KG1 (cell line): ENCODE measurements around the gene NUFIP1.
"Not testable (repeated sequence)": the region's sequence is repeated elsewhere in the genome, so short reads cannot be mapped to it uniquely, and the experiment has no call there.

Experiments used
- DNase-seq: peaks from one replicate; lab custom pipeline; 2025; lab: John Stamatoyannopoulos, UW

The NUFIP1 gene

DNA sequence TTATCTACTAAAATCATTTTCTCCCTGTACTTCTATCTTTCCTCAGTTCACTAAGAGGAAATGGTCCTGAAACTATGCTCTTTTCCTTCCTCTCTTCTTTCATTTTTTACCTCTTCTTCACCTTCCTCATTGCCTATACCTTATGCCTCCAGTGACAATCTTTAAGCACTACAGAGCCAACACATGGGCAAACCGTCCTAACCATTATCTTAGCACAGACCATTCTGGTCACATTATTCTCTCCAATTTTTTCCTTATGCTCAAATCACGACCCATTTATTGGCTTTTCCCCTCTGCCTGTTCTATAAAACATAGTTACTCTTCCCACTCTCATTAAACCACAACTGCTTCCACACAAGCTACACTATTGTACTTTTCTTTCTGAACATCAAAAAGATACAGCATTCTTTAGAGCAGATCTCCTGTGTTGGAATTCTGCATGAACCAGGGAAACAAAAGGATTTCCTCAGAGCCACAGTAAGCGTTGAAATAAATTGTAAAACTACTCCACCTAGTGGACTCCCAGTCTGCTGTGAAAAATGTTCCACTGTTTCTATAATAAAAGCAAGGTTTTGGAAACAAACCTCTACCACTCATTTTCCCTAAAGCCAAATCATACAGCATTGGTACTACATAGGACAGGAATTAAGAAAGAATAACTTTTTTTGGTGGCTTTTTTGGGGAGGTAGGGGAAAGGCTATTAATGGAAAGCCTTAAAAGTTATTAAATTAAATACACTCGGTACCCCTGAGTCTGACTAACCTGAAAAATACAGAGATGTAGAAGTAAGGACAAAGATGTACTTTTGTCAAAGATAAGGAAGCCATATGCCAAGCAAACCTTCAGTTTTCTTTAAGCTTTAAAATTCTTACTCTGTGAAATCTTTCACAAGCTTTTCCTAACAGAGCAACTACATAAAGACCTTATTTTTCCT lies 19.5 kb downstream of the NUFIP1 start:
- peak; percentile 15 for DNase-seq

GRCh38 chr13:44968434-44968815 lies 20.8 kb downstream of the NUFIP1 start:
- no peak for DNase-seq

DNA sequence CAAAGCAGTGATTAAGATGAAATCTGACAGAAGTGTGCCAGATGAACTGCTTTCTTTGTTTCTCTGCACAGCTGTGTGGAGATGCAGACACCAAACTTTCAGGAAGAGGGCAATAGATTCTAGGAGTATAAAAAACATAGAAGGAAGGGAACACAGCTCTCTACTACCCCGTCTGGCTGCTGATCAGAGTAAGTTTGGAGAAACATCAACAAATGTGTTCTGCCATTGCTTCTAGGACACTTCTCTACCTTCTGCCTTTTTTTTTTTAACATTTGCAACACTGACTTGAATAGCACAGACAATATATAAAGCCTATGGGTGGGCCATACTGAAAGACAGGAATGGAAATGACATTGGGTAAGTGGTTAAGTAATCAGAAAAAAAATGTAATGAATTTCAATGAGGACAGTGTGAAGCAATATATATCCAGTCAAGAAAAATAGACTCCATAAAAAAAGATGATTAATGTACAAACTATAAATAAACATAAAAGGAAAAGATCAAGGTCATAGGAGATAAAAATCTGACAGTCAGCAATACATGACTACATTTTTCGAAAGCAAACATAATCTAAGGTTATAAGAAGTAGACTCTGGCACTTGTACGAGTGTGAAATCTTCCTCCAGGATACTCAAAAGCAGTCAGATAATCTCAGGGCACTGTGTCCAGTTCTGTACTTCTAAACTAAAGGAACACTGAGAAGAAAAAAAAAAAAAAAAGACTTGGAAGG lies 21.4 kb downstream of the NUFIP1 start:
- no peak for DNase-seq

DNA sequence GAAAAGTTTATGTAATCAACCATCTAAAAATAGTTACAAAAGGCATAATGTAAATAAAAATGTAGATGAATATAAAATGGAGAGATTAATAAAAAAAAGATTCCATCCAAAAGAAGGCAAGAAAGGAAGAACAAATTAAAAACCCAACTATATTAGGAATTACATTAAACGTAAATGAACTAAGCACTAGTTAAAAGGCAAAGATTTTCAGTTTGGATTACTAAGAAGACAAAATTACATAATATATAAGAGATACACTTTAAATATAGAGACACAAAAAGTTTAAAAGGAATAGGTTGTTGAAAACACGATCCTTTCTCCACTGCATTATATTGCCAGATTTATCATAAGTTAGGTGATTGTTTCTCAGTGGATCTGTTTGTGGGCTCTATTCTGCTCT lies 27.3 kb downstream of the NUFIP1 start:
- DNase-seq = no peak

DNA sequence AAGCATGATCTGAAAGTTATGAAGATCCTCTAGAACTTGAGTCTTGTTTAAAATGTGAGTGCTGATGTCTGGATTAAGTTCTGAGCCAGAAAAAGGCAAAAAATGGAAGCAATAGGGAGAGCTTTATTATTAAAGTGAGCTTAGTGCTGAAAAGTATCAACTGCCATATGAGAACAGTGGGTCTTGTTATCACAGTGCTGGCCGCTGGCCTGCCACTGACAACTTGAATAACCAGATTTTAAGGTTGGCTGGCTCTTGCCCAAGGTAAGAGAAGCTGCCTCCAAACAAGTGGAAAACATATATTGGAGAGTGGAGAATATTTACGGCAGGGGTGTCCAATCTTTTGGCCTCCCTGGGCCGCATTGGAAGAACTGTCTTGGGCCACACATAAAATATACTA lies 33.9 kb downstream of the NUFIP1 start:
- DNase-seq = no peak

DNA sequence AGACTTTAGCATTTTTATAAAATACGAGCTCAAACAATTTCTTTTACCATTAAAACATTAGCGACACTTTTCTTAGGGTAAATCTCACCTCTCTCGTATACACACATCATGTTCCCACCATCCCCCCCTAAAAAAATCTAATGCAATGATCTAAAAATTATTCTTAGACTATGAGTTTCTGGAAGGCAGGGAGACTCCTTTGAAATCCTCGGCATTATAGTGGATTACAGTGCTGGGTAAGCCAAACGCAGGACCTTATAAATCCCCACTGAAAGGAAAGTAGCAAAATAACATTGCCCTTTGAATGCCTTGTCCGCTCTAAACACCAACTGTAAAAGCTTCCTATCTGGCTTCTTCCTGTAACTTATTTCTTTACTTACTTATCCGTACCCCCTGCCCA lies 35.0 kb downstream of the NUFIP1 start:
- no peak for DNase-seq

GRCh38 chr13:44952671-44953070 lies 36.6 kb downstream of the NUFIP1 start:
- no peak for DNase-seq

DNA sequence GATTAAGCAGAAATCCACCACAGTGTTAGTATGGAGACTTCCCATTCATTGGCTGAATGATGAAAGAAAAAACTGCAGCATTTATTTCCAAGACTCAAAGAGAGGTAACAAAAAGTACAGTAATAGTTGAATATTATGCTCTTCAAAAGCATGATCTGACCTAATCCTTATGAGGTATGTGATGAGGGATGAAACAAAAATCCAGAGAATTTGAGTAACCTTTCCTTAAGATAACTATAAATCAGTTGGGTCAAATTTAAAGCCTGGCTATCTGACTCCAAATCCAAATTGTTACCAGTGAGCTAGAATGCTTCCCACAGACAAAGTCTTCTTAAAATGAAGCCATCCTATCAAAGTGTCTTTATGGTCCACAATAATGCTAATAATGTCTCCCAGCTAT lies 38.1 kb downstream of the NUFIP1 start:
- no peak for DNase-seq

- not testable (repeated sequence) for DNase-seq
Observed at GRCh38 chr13:44943411-44943810, 45.9 kb downstream of the NUFIP1 start.

DNA sequence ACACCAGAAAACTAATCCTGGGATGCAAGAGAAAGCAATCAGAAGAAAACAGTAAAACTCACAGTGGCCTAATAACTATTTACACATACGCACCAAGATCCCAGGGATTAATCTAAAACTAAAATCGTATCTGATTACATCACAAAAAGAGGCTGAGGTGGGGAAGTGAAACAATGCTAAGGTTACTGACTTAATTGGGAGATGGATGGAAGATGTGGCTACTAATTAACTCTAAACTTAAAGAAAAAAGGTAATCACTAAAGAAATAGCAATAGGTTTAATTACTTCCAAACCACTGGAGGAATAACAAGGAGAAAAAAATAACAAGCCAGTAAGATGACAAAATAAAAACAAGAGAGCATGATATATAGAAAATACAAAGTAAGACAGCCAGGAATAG lies 50.4 kb downstream of the NUFIP1 start:
- DNase-seq = no peak

DNA sequence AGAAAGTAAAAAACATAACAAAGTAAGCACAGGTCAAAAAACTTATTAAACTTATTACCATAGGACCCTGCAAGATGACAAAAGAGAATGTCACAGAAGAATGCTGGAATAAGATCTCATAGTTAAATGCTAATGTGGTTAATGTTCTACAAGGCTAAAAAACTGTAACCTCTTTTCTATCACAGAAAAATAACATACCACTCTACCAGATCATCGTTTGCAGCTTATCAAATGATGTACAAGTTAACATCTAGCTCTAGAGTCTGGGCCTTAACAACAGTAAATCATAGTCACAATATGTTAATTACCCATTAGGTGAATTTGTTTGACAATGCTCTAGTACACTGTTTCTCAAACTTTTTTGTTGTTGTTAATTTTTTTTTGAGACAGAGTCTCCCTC lies 53.0 kb downstream of the NUFIP1 start:
- no peak for DNase-seq

GRCh38 chr13:44934724-44935123 lies 54.5 kb downstream of the NUFIP1 start:
- no peak for DNase-seq

DNA sequence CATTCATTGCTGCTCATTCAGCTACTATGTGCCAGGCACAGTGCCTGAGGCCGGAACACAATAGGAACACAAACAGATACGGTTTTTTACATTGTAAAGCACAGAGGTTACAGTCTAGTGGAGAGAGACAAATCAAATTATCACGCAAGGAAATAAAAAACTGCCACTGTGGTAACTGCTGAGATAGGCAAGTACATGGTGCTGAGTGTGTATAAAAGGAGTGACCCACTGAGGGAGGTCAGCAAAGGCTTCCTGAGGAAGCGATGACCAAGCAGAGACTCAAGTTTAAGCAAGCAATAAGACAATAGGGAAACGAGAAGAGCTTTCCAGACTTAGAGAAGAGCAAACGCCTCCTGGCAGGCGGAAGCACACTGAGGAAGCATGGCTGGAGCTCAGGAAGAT lies 56.4 kb downstream of the NUFIP1 start:
- no peak for DNase-seq

DNA sequence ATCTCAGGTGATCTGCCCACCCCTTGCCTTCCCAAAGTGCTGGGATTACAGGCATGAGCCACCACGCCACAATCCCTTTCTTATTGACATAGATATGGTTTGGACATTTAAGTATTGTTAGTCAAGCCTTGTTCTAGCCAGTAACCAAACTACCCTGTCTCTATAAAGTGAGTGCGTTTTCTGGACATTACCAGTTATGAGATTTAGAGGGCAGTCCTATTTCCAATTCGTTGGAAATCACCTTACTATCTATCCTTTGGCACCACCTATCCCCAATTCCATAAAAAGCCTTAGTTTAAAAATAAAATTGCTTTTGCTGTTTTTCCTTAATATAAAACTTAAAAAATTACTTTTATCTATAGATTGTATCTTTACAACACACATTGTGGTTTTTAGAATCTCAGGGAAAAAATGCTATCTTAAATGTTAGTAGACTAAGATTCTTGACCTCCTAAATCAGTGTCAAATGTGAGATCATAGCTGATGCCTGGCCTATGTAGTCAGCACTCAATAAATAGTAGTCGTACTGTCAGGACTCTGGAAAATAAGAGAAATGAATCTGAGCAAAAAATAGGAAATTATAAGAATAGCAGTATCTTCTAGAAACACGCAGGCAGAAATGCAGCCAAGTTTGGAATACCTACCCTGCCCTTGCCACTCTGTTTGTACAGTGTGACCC lies 57.0 kb downstream of the NUFIP1 start:
- DNase-seq = no peak

- DNase-seq = no peak
Observed at GRCh38 chr13:44930963-44931623, 58.2 kb downstream of the NUFIP1 start.

DNA sequence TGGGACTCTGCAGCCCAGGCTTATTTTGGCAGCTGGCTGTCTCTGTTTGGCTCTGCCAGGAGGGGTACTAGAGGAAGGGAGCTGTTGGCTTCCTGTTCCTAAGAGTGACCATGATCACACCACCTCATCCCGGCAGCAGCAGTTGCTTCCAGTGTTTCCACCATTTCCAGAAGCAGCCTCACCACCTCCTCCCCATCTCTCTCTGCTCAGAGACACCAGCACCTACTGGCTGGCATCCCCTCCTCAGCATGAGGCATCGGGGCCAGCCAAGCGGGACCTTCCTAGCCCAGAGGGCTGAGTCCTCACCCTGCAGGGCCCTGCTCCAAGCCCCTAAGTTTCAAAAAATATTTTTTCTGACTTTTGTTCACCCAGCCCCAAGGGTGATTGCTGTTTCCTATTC lies 59.0 kb downstream of the NUFIP1 start:
- no peak for DNase-seq

DNA sequence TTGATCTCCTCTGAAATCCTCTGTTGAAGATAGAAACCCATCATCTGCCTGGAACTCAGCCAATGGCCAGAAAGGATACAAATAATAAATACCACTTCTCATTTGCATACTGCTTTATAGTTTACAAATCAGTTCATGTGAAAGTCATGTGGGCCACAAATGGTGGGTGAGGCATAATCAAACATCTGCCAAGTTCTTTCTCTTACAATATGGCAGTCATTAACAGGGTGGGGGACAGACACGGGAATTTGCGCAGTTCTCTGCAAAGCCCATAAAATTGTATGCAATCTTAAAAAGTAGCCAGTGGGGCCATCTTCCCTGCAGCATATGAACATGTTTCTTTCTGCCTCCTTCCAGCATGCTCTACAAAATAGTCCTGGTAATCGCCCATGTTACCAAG lies 59.6 kb downstream of the NUFIP1 start:
- DNase-seq = no peak

DNA sequence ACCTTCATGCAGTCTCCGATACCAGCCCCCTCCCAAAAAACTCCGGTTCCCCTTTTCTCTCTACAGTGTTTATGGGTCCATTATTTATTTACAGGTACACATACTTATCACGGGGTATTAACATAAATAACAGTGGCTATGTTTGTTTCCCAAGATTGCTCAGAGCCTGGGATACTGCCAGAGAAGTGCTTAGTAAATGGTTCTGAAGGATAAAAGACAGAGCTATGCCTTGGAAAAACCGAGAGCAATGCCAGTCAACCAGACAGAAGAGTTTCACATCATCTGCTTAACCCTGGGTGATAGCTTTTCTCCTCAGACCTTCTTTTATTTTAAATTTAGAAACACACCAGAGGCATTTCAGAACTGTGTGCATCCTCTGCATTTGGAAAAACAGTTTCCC lies 61.3 kb downstream of the NUFIP1 start:
- DNase-seq = no peak

- DNase-seq = no peak
Observed at GRCh38 chr13:44921931-44922758, 67.1 kb downstream of the NUFIP1 start.

GRCh38 chr13:44921246-44921877 lies 67.9 kb downstream of the NUFIP1 start:
- no peak for DNase-seq

GRCh38 chr13:44920013-44920412 lies 69.3 kb downstream of the NUFIP1 start:
- no peak for DNase-seq
